ENCODE measurements around the gene OR6M1.

GRCh38 chr11:123829745-123830144 is 23.6 kb upstream of the OR6M1 start:
- TF ChIP-seq CTCF (IDR thresholded peaks at IDR 0.05) = no peak
- no peak for TF ChIP-seq POLR2A (IDR thresholded peaks at IDR 0.05)

Data from right lobe of liver (tissue), 4 donors.